HG03521 (cell line): ENCODE data around the gene RALB.
"Not testable (repeated sequence)": the region's sequence is repeated elsewhere in the genome, so short reads cannot be mapped to it uniquely, and the experiment has no call there.

Experiments used
- ATAC-seq: cut with Tn5 transposase; IDR thresholded peaks from one replicate; pipeline ENCODE4 v1.9.1; 2021; ENCODE audit warnings: mild to moderate bottlenecking, moderate library complexity; ENCODE audit not compliant: unreplicated experiment

RALB gene

GRCh38 chr2:120224735-120225548, 27.7 kb upstream of the RALB start:
- ATAC-seq: no peak

- ATAC-seq: no peak
Measured at GRCh38 chr2:120225549-120226065, 27.0 kb upstream of the RALB start.

GRCh38 chr2:120226316-120226715, 26.3 kb upstream of the RALB start:
- no peak for ATAC-seq

GRCh38 chr2:120227111-120227991, 25.3 kb upstream of the RALB start:
- no peak for ATAC-seq

GRCh38 chr2:120228503-120228902, 24.1 kb upstream of the RALB start:
- no peak for ATAC-seq

GRCh38 chr2:120229341-120229740, 23.3 kb upstream of the RALB start:
- ATAC-seq: no peak

GRCh38 chr2:120230515-120231471, 21.9 kb upstream of the RALB start:
- no peak for ATAC-seq

- ATAC-seq: peak; percentile 5
Measured at GRCh38 chr2:120231564-120231973, 21.1 kb upstream of the RALB start.

GRCh38 chr2:120231974-120232635, 20.5 kb upstream of the RALB start:
- ATAC-seq: peak; percentile 85

- no peak for ATAC-seq
Measured at GRCh38 chr2:120233292-120233691, 19.4 kb upstream of the RALB start.

GRCh38 chr2:120235158-120235557, 17.5 kb upstream of the RALB start:
- ATAC-seq: not testable (repeated sequence)

- ATAC-seq: no peak
Measured at GRCh38 chr2:120235681-120236080, 17.0 kb upstream of the RALB start.

- ATAC-seq: no peak
Measured at GRCh38 chr2:120236316-120236715, 16.3 kb upstream of the RALB start.

- no peak for ATAC-seq
Measured at GRCh38 chr2:120236791-120237190, 15.9 kb upstream of the RALB start.

GRCh38 chr2:120237491-120237902, 15.2 kb upstream of the RALB start:
- no peak for ATAC-seq

GRCh38 chr2:120238728-120239487, 13.7 kb upstream of the RALB start:
- ATAC-seq: no peak

GRCh38 chr2:120239488-120240287, 13.0 kb upstream of the RALB start:
- ATAC-seq: no peak

GRCh38 chr2:120240901-120241429, 11.7 kb upstream of the RALB start:
- ATAC-seq: no peak
